Activated CD4-positive, alpha-beta T cell treated with anti-CD3 and anti-CD28 coated beads, Interleukin-2, amount 10 ng/mL, durations not matched to agents 24 days and 14 days (primary cell): ENCODE data around the gene SUCLG2. TPM values are rescaled to one million over a fixed set of nuclear protein-coding genes. Genes with fewer than 3 reads are reported as not detected.

Experiments used
- DNase-seq: peaks from one replicate; pipeline ENCODE4 v3.0.0; 2022
- H3K27ac Mint-ChIP-seq: one replicate; pipeline ENCODE4 v1.8.0; 2022; ENCODE audit warnings: mild to moderate bottlenecking, mixed read lengths
- H3K27me3 Mint-ChIP-seq: one replicate; pipeline ENCODE4 v1.8.0; 2022; ENCODE audit warnings: mixed read lengths
- H3K36me3 Mint-ChIP-seq: one replicate; pipeline ENCODE4 v1.8.0; 2022; ENCODE audit warnings: low read depth, mild to moderate bottlenecking, mixed read lengths
- H3K4me1 Mint-ChIP-seq: one replicate; pipeline ENCODE4 v1.8.0; 2021; ENCODE audit warnings: mixed read lengths
- H3K4me3 Mint-ChIP-seq: one replicate; pipeline ENCODE4 v1.8.0; 2022; ENCODE audit warnings: mild to moderate bottlenecking, moderate library complexity, mixed read lengths
- H3K9me3 Mint-ChIP-seq: one replicate; pipeline ENCODE4 v1.8.0; 2021; ENCODE audit warnings: mixed read lengths
- intact Hi-C: fragments of 100-400 bp; cut with micrococcal nuclease; formaldehyde crosslinking; loops from one replicate; pipeline ENCODE4 v1.15.1; 2023
- total RNA-seq: library from RNA; stranded (reverse); gene quantifications from 2 replicates; pipeline ENCODE4 v1.2.3, GENCODE V29; 2022

SUCLG2 gene
- total RNA-seq, 1 donor from 2014 or later: 33.2 TPM

GRCh38 chr3:67325231-67325630 is 329.2 kb downstream of the SUCLG2 start:
- Mint-ChIP-seq H3K4me3 (no peak overlapping the region), H3K4me1 (peaks cover 12% of the 10 kb centered on the region), H3K9me3 (peaks cover 4% of the 10 kb centered on the region), H3K27me3 (no peaks in the 10 kb centered on the region), H3K27ac (no peak overlapping the region), H3K36me3 (no peaks in the 10 kb centered on the region)
- no peak for DNase-seq
- intact Hi-C loops: no loop called here
